ENCODE measurements around the gene CDC42.
A peak's percentile ranks its signal among the peaks of the same experiment; 100 is the strongest.

The CDC42 gene

GRCh38 chr1:22076346-22076745 is 23.8 kb downstream of the CDC42 start:
- no peak for DNase-seq (ENCODE audit: low spot score)

GRCh38 chr1:22077728-22078127 is 25.2 kb downstream of the CDC42 start:
- peak; percentile 39 for DNase-seq (ENCODE audit: low spot score)

GRCh38 chr1:22078133-22078532 is 25.6 kb downstream of the CDC42 start:
- DNase-seq (ENCODE audit: low spot score) = no peak

GRCh38 chr1:22080191-22080590 is 27.7 kb downstream of the CDC42 start:
- no peak for DNase-seq (ENCODE audit: low spot score)

GRCh38 chr1:22088331-22088730 is 35.8 kb downstream of the CDC42 start:
- DNase-seq (ENCODE audit: low spot score) = no peak

- DNase-seq (ENCODE audit: low spot score) = no peak
Measured at GRCh38 chr1:22089134-22089571, 36.6 kb downstream of the CDC42 start.

- DNase-seq (ENCODE audit: low spot score) = no peak
Measured at GRCh38 chr1:22089787-22090186, 37.3 kb downstream of the CDC42 start.

- no peak for DNase-seq (ENCODE audit: low spot score)
Measured at GRCh38 chr1:22090867-22091266, 38.4 kb downstream of the CDC42 start.

GRCh38 chr1:22092026-22092768 is 39.7 kb downstream of the CDC42 start:
- DNase-seq (ENCODE audit: low spot score) = peak; percentile 64

- DNase-seq (ENCODE audit: low spot score) = no peak
Measured at GRCh38 chr1:22093513-22093912, 41.0 kb downstream of the CDC42 start.

GRCh38 chr1:22096036-22096435 is 43.5 kb downstream of the CDC42 start:
- no peak for DNase-seq (ENCODE audit: low spot score)

- DNase-seq (ENCODE audit: low spot score) = no peak
Measured at GRCh38 chr1:22096463-22096862, 44.0 kb downstream of the CDC42 start.

GRCh38 chr1:22098752-22099151 is 46.2 kb downstream of the CDC42 start:
- DNase-seq (ENCODE audit: low spot score) = no peak

- DNase-seq (ENCODE audit: low spot score) = no peak
Measured at GRCh38 chr1:22100168-22100567, 47.7 kb downstream of the CDC42 start.

GRCh38 chr1:22101199-22101598 is 48.7 kb downstream of the CDC42 start:
- DNase-seq (ENCODE audit: low spot score) = no peak

GRCh38 chr1:22101995-22102394 is 49.5 kb downstream of the CDC42 start:
- no peak for DNase-seq (ENCODE audit: low spot score)

GRCh38 chr1:22102746-22103145 is 50.2 kb downstream of the CDC42 start:
- DNase-seq (ENCODE audit: low spot score) = no peak

GRCh38 chr1:22104094-22104493 is 51.6 kb downstream of the CDC42 start:
- no peak for DNase-seq (ENCODE audit: low spot score)

- DNase-seq (ENCODE audit: low spot score) = no peak
Measured at GRCh38 chr1:22104865-22105437, 52.4 kb downstream of the CDC42 start.

GRCh38 chr1:22105611-22106207 is 53.2 kb downstream of the CDC42 start:
- DNase-seq (ENCODE audit: low spot score) = peak; percentile 61

- no peak for DNase-seq (ENCODE audit: low spot score)
Measured at GRCh38 chr1:22107126-22107525, 54.6 kb downstream of the CDC42 start.

- DNase-seq (ENCODE audit: low spot score) = no peak
Measured at GRCh38 chr1:22108339-22109105, 56.0 kb downstream of the CDC42 start.

GRCh38 chr1:22110016-22110415 is 57.5 kb downstream of the CDC42 start:
- no peak for DNase-seq (ENCODE audit: low spot score)
